Epithelial cell of proximal tubule (primary cell): ENCODE data around the gene NPY2R. TPM values are rescaled to one million over a fixed set of nuclear protein-coding genes. Genes with fewer than 3 reads are reported as not detected.
A peak's percentile ranks its signal among the peaks of the same experiment; 100 is the strongest.

Source experiments
- DNase-seq: peaks from one replicate; pipeline ENCODE4 v3.0.0-alpha.2; 2011; ENCODE audit warnings: low read depth
- H3K4me3 ChIP-seq: 2 replicates; pipeline ENCODE4 v1.5.1; 2011; ENCODE audit warnings: low read depth, mild to moderate bottlenecking, low read length
- total RNA-seq: library from RNA; depleted of rRNA; stranded (reverse); fragments of >200 nt; gene quantifications from 2 replicates; pipeline ENCODE4 v1.2.3, GENCODE V29; 2015
- TF ChIP-seq, protein P1 (sequence below): conservative IDR thresholded peaks from 2 replicates; pipeline ENCODE4 v1.5.1; 2012; ENCODE audit warnings: low read depth, mild to moderate bottlenecking, low read length

The NPY2R gene
- total RNA-seq, result not detected in 2 replicates

DNA sequence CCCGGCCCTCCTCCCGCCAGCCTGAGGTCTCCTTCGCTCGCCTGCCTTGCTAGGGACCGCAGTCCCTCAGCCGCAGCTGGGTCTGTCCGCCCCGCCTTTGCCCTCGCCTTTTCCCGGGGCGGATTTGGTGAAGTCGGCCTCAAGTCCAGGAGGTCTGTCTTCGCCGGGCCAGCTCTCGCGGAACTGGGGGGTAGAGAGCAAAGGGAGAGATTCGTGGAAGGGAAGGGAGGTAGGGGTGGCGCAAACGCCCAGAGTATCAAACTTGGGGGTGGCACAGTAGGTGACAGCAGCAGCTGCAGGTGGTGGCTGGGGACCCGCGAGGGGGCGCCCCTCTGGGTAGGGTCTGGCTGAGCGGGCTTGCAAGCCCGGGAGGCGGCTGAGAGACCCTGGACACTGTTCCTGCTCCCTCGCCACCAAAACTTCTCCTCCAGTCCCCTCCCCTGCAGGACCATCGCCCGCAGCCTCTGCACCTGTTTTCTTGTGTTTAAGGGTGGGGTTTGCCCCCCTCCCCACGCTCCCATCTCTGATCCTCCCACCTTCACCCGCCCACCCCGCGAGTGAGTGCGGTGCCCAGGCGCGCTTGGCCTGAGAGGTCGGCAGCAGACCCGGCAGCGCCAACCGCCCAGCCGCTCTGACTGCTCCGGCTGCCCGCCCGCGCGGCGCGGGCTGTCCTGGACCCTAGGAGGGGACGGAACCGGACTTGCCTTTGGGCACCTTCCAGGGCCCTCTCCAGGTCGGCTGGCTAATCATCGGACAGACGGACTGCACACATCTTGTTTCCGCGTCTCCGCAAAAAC, at the start of gene NPY2R:
Gene NPY2R, plus strand, starts transcription at position 379 of the 797 bp plus-strand sequence. CDS start 5,304 bp downstream, outside the sequence.
- TF ChIP-seq, protein P1, sequence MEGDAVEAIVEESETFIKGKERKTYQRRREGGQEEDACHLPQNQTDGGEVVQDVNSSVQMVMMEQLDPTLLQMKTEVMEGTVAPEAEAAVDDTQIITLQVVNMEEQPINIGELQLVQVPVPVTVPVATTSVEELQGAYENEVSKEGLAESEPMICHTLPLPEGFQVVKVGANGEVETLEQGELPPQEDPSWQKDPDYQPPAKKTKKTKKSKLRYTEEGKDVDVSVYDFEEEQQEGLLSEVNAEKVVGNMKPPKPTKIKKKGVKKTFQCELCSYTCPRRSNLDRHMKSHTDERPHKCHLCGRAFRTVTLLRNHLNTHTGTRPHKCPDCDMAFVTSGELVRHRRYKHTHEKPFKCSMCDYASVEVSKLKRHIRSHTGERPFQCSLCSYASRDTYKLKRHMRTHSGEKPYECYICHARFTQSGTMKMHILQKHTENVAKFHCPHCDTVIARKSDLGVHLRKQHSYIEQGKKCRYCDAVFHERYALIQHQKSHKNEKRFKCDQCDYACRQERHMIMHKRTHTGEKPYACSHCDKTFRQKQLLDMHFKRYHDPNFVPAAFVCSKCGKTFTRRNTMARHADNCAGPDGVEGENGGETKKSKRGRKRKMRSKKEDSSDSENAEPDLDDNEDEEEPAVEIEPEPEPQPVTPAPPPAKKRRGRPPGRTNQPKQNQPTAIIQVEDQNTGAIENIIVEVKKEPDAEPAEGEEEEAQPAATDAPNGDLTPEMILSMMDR, result no peak
- H3K4me3 ChIP-seq, result peak within 1 kb of the TSS; percentile 37
- no peak for DNase-seq

DNA sequence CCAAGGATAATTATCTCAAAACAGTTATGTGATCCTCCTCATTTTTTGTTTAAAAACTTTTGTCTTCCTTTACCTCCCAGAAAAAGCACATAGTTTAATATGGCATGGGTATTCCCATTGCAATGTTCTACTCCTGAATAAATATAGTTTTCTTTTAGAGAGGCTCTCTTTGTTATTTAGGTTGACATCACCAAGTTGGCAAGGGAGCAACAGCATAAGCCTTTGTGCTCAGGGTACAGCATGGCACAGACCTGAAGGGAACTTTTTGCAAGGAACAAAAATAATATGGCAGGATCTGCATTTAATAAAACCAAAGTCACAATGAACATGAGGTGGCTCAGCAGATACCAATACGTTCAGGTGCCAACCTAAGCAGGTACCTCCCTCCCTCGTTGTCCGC, 47.1 kb upstream of the NPY2R start:
- DNase-seq, result no peak
- H3K4me3 ChIP-seq, result no peak overlapping the region
- TF ChIP-seq, protein P1, result no peak

DNA sequence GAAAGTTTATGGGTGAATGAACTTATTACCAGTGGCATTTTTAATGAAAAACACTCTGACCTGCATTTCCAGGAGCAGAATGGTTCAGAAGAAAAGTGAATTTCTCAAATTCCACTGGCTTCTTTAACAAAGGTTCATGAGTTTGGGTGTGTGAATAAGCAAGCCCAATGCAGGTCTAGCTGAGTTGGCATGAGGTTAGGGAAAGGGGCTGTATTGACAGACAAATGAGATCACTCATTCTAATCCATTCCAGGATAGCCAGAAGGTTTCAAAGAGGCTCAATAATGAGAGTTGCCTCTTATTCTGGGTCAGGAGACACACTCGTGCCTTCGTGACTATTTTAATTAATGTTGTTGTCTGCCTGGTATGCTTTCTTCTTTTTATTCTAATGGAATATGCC, 43.7 kb upstream of the NPY2R start:
- TF ChIP-seq, protein P1, result no peak
- DNase-seq, result no peak
- H3K4me3 ChIP-seq, result no peak overlapping the region

GRCh38 chr4:155170569-155170968, 37.9 kb upstream of the NPY2R start:
- H3K4me3 ChIP-seq, result no peak overlapping the region
- no peak for DNase-seq
- TF ChIP-seq, protein P1, result peak; percentile 5

DNA sequence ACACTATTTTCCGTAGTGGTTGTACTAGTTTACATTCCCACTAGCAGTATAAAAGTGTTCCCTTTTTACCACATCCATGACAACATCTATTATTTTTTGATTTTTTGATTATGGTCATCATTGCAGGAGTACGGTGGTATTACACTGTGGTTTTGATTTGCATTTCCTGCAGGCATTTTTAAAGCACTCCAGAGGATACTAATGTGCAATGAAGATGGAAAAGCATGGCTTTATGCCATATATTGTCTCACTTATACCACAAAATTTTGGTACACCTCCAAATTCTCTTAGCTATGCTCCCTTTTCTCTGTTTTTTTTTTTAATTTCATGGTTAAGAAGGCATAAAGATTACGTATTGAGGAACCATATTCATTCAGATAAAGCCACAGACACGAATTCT, 35.1 kb upstream of the NPY2R start:
- no peak for DNase-seq
- TF ChIP-seq, protein P1, result no peak
- H3K4me3 ChIP-seq, result no peak overlapping the region

DNA sequence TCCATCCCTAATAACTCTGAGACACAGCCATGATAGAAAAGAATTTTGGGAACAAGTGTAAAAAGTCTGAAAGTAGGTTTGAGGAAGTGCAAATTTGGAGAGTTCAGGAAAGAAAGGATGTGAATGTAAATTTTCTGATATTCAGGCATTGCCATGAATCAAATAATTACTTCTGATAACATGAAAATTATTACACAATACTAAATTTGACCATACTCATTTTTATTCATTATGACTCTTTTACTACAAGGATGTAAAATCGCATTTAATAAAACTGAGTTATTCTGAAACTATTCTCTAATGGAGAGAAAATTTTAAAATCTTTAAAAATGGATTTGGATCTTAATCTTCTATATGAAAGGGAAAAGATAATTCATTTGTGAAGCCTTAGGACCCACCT, 33.8 kb upstream of the NPY2R start:
- no peak overlapping the region for H3K4me3 ChIP-seq
- no peak for DNase-seq
- TF ChIP-seq, protein P1, result no peak

DNA sequence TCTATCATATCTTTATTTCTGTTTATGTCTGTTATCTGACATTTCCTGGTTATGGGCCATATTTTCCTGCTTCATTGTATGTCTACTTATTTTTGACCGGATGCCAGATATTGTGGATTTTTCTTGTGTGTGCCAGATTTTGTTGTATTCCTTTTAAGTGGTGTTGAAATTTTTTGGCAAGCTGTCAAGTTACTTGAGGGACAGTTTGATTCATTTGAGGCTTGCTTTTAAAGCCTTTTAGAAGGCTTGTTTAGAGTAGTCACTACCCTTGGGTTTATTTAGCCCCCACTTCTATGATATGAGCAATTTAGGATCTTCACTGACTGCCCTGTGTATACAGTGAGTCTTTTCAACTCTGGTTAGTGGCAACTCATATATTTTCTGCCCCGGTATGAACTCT, 29.2 kb upstream of the NPY2R start:
- DNase-seq, result no peak
- TF ChIP-seq, protein P1, result no peak
- H3K4me3 ChIP-seq, result no peak overlapping the region
